Hippocampal formation (tissue), 2 donors: ENCODE data around the gene SIM1.

Source experiments
- DNase-seq, 2 donors: peaks; one replicate each; lab custom pipeline; 2025; lab: John Stamatoyannopoulos, UW

The SIM1 gene

GRCh38 chr6:100430962-100431361, 33.8 kb downstream of the SIM1 start:
- no peak for DNase-seq

GRCh38 chr6:100427452-100427851, 37.3 kb downstream of the SIM1 start:
- no peak for DNase-seq

GRCh38 chr6:100426744-100427338, 37.9 kb downstream of the SIM1 start:
- no peak for DNase-seq

GRCh38 chr6:100426241-100426640, 38.5 kb downstream of the SIM1 start:
- no peak for DNase-seq

GRCh38 chr6:100420711-100421110, 44.0 kb downstream of the SIM1 start:
- DNase-seq = no peak

- no peak for DNase-seq
These were observed 47.7 kb downstream of the SIM1 start for GRCh38 chr6:100417036-100417435.

- DNase-seq = no peak
These were observed 49.0 kb downstream of the SIM1 start for GRCh38 chr6:100415768-100416167.

- DNase-seq = no peak
These were observed 51.8 kb downstream of the SIM1 start for GRCh38 chr6:100412872-100413271.

- no peak for DNase-seq
These were observed 60.7 kb downstream of the SIM1 start for GRCh38 chr6:100404051-100404450.

GRCh38 chr6:100393493-100393892, 71.2 kb downstream of the SIM1 start:
- no peak for DNase-seq

- DNase-seq = no peak
These were observed 72.3 kb downstream of the SIM1 start for GRCh38 chr6:100392423-100392822.

- no peak for DNase-seq
These were observed 75.7 kb downstream of the SIM1 start for GRCh38 chr6:100388868-100389519.

- no peak for DNase-seq
These were observed 81.9 kb downstream of the SIM1 start for GRCh38 chr6:100382767-100383195.

GRCh38 chr6:100382031-100382430, 82.7 kb downstream of the SIM1 start:
- no peak for DNase-seq

- DNase-seq = no peak
These were observed 83.6 kb downstream of the SIM1 start for GRCh38 chr6:100381111-100381510.

GRCh38 chr6:100379386-100379785, 85.3 kb downstream of the SIM1 start:
- no peak for DNase-seq

- no peak for DNase-seq
These were observed 86.1 kb downstream of the SIM1 start for GRCh38 chr6:100378576-100378975.

- DNase-seq = no peak
These were observed 88.6 kb downstream of the SIM1 start for GRCh38 chr6:100376103-100376502.

GRCh38 chr6:100372326-100373091, 92.2 kb downstream of the SIM1 start:
- no peak for DNase-seq

GRCh38 chr6:100371591-100371990, 93.1 kb downstream of the SIM1 start:
- DNase-seq = no peak

GRCh38 chr6:100370265-100370664, 94.5 kb downstream of the SIM1 start:
- DNase-seq = no peak

GRCh38 chr6:100366419-100366818, 98.3 kb downstream of the SIM1 start:
- no peak for DNase-seq

GRCh38 chr6:100363651-100364050, 101.1 kb downstream of the SIM1 start:
- no peak for DNase-seq
